ENCODE data around the gene DLEC1.
"Not testable (repeated sequence)": the region's sequence is repeated elsewhere in the genome, so short reads cannot be mapped to it uniquely, and the experiment has no call there.

DLEC1 gene

DNA sequence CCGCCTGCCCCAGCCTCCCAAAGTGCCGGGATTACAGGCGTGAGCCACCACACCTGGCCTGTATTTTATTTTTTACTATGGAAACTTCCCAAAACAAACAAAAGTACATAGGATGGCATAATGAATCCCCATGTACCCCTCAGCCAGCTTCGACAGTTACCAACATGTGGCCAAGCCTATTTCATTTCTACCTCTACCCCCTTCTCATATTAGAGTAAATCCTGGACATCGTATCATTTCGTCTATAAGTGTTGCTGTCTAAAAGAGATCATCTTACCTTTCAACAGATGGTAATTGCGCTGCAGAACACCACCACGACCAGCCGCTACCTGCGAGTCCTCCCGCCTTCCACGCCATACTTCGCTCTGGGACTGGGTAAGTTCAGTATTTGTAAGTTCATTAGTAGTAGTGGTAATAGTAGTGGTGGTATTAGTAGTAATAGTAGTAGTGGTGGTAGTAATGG lies 44.9 kb downstream of the DLEC1 start:
- DNase-seq (ENCODE audit: low read depth in 2 of 2), result no peak

DNA sequence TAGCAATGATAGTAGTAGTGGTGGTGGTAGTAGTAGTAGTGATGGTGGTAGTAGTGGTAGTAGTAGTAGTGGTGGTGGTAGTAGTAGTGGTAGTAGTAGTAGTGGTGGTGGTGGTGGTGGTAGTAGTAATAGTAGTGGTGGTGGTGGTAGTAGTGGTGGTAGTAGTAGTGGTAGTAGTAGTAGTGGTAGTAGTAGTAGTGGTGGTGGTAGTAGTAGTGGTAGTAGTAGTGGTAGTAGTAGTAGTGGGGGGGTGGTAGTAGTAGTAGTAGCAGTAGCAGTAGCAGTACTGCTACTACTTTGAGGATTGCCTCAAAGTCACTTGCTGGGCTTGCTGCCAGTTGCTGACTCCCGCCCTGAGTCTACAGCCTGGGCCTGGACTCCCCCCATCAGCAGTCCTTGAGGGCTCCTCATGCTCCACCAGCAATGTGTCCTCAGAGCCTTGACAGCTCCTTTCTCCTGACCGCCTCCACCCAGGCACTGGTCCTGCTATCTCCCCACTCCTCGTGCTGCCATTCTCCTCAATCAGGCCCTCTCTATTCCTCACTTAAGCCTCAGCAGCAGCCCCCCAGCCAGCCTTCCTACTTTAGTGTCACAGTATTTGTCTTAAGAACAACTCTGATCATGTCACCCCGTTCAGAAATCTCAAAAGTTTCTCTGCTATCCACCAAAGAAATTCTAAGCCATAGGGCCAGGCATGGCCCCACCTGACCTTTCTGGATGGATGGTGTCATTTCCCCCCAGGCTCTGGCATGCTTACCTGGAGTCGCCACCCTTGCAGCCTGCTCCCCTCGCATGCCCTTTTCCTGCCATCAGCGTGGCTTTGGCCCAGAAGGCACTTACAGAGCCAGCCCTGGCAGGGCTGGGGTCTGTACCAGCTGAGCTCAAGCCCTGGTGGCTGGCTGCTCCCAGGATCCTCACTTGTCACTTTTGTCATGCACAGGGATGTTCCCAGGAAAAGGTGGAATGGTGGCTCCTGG lies 45.6 kb downstream of the DLEC1 start:
- no peak for DNase-seq (ENCODE audit: low read depth in 2 of 2)

GRCh38 chr3:38085311-38085942 lies 46.4 kb downstream of the DLEC1 start:
- no peak for DNase-seq (ENCODE audit: low read depth in 2 of 2)

- DNase-seq (ENCODE audit: low read depth in 2 of 2), result no peak
Measured at GRCh38 chr3:38085943-38086324, 46.9 kb downstream of the DLEC1 start.

DNA sequence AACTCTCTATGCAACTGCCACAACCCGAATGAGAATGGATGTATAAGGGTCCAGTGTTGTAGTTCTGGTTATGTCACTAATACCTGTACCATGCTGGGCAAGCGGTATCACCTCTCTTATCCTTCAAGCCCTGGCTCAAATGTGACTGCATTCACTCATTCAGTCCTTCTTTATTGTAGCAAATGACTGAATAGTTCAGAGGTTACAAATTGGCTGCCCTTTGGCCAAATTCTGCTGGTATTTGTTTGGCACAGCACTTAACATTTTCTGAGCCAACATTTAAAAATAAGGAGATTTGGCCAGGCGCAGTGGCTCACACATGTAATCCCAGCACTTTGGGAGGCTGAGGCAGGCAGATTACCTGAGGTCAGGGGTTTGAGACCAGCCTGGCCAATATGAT lies 47.5 kb downstream of the DLEC1 start:
- no peak for DNase-seq (ENCODE audit: low read depth in 2 of 2)

DNA sequence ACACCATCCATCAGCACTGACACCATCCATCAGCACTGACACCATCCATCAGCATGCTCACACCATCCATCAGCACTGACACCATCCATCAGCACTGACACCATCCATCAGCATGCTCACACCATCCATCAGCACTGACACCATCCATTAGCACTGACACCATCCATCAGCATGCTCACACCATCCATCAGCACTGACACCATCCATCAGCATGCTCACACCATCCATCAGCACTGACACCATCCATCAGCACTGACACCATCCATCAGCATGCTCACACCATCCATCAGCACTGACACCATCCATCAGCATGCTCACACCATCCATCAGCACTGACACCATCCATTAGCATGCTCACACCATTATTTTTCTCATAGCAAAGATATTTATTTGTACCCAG lies 48.3 kb downstream of the DLEC1 start:
- DNase-seq (ENCODE audit: low read depth in 2 of 2), result not testable (repeated sequence)

DNA sequence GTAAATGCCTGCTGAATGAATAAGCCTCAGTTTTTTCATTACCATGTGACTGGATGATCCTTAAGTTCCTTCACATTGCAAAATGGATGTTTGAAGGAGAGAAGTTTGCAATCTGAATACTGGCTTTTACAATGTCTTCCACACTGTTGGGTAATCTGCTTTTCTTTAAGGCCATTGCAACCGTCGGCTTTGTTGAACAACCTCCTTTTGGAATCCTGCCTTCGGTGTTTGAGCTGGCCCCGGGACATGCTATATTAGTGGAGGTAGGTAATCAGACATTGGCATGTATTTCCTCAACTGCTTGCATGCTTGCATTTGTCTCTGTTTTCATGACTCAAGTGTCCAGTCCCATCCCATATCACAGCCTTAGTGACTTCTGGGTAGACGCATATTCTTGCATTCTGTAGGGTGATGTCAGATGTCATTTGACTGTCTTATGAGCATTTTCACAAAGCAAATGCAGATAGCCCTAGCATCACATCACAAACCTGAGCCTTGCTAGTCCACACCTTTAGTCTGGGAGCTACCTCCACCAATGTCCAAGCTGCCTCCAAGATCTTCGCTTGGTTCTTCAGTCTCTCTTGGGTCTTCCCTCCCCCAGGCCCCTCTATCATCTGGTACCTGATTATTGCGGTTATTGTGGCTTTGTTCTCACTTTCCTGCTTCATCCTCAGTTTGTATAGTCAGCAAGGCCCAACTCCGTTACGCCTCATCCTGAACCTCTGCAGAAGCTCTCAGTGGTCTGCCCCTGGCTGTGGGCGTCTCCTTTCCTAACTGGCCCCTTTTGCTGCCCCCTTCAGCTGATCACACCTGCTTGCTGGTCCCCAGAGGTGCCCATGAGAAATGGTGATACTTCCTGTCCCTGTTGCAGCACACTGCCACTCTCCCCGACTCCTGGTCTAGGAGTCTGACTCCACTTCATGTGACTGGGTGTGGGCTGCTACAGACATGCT lies 49.4 kb downstream of the DLEC1 start:
- DNase-seq (ENCODE audit: low read depth in 2 of 2), result no peak

DNA sequence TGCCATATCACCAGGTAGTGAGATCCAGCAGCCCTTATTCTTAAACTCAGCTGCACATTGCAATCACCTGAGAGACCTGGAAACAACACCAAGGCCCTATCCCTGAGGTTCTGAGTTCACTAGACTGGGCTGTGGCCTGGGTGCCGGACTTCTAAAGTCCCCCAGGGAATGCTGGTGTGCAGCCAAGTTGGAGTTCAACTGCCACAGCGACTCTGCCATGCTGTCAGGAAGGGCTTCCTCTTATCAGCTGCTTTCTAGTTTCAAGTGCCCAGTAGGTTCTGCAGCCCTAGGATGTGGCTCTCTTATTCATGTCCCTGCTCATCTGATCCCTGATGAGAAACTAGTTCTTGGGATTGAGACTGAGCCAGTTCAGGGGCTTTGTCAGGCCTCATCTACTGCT lies 50.2 kb downstream of the DLEC1 start:
- DNase-seq (ENCODE audit: low read depth in 2 of 2), result no peak

- DNase-seq (ENCODE audit: low read depth in 2 of 2), result no peak
Measured at GRCh38 chr3:38090453-38090852, 51.4 kb downstream of the DLEC1 start.

GRCh38 chr3:38094999-38095398 lies 56.0 kb downstream of the DLEC1 start:
- DNase-seq (ENCODE audit: low read depth in 2 of 2), result no peak

GRCh38 chr3:38095669-38096483 lies 56.9 kb downstream of the DLEC1 start:
- DNase-seq (ENCODE audit: low read depth in 2 of 2), result no peak

- no peak for DNase-seq (ENCODE audit: low read depth in 2 of 2)
Measured at GRCh38 chr3:38097446-38098375, 58.7 kb downstream of the DLEC1 start.

DNA sequence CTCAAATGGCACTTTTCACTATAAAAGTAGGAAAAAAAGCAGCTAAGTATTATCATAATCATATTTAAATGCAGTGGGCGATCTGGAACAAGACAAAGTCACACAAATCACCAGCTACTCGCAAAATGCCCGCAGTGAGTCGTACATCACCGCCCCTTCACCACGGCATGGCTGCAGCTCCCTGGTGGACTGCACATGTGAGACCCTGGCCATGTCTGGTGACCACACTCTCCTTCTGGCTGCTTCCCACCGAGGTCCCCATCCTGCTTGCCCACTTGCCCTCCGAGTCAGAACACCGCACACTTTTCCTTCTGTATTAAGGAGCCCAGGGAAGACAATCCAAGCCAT lies 59.3 kb downstream of the DLEC1 start:
- DNase-seq (ENCODE audit: low read depth in 2 of 2), result no peak

GRCh38 chr3:38099518-38099917 lies 60.5 kb downstream of the DLEC1 start:
- no peak for DNase-seq (ENCODE audit: low read depth in 2 of 2)

GRCh38 chr3:38100498-38100897 lies 61.5 kb downstream of the DLEC1 start:
- DNase-seq (ENCODE audit: low read depth in 2 of 2), result no peak

GRCh38 chr3:38101811-38102443 lies 62.9 kb downstream of the DLEC1 start:
- DNase-seq (ENCODE audit: low read depth in 2 of 2), result no peak

- DNase-seq (ENCODE audit: low read depth in 2 of 2), result no peak
Measured at GRCh38 chr3:38102444-38102814, 63.4 kb downstream of the DLEC1 start.

DNA sequence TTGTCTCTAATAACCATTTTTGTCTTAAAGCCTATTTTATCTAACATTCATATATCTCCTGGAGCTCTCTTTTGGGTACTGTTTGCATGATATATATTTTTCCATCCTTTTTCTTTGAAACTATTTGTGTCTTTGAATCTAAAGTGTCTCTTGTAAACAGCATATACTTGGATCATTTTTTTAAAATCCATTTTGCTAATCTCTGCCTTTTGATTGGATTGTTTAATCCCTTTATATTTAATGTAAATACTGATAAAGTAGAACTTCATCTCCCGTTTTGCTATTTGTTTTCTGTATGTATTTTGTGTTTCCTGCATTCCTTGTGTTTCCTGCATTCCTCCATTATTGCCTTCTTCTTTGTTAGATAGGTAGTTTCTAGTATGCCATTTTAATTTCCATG lies 66.5 kb downstream of the DLEC1 start:
- DNase-seq (ENCODE audit: low read depth in 2 of 2), result no peak

- no peak for DNase-seq (ENCODE audit: low read depth in 2 of 2)
Measured at GRCh38 chr3:38107911-38108648, 69.1 kb downstream of the DLEC1 start.

All from stimulated activated CD4-positive, alpha-beta T cell treated with anti-CD3 and anti-CD28 coated beads, Interleukin-15, amount 100 ng/mL, for 48 hours (primary cell).